PC-9 (cell line): Measurements from ENCODE around the gene TSPAN31. TPM values are rescaled to one million over a fixed set of nuclear protein-coding genes. Genes with fewer than 3 reads are reported as not detected.
"Not testable (repeated sequence)": the region's sequence is repeated elsewhere in the genome, so short reads cannot be mapped to it uniquely, and the experiment has no call there.

Experiments
- BruUV-seq: library from RNA; stranded (reverse); fragments of 400-500 nt; replicated peaks from 2 replicates; lab custom pipeline; 2021; lab: Mats Ljungman, UMichigan
- CTCF ChIA-PET: fragments of 300-600 bp; sonication (Branson Sonifier 250); formaldehyde crosslinking; loops from one replicate; lab custom pipeline; 2022; ENCODE audit warnings: antibody characterized with exemption; lab: Charles Lee
- POLR2A ChIA-PET: fragments of 300-600 bp; sonication (Branson Sonifier 250); formaldehyde crosslinking; loops from one replicate; lab custom pipeline; 2022; ENCODE audit warnings: antibody characterized with exemption; ENCODE audit not compliant: unreplicated experiment; lab: Charles Lee
- DNase-seq, 2 experiments: peaks; one replicate each; pipeline versions ENCODE4 v3.0.0 to v3.0.0-alpha.2; 2015 to 2022; ENCODE audit warnings: mixed read lengths in 1 of 2
- H2AFZ ChIP-seq: fragments of 200-600 bp; sonication (generic); 2 replicates; pipeline ENCODE4 v1.8.1; 2017; ENCODE audit warnings: antibody characterized with exemption
- H3F3A ChIP-seq: fragments of 200-600 bp; sonication (generic); 2 replicates; pipeline ENCODE4 v1.8.1; 2017; ENCODE audit warnings: antibody characterized with exemption, mild to moderate bottlenecking, low read depth; ENCODE audit not compliant: insufficient read depth
- H3K27ac ChIP-seq: fragments of 200-600 bp; sonication (generic); 2 replicates; pipeline ENCODE4 v1.6.1; 2016; ENCODE audit warnings: mixed run types
- H3K27me3 ChIP-seq: fragments of 200-600 bp; sonication (generic); 2 replicates; pipeline ENCODE4 v1.6.1; 2016; ENCODE audit warnings: low read depth, mixed run types; ENCODE audit not compliant: insufficient read depth
- H3K36me3 ChIP-seq: fragments of 200-600 bp; sonication (generic); 2 replicates; pipeline ENCODE4 v1.6.1; 2016; ENCODE audit warnings: low read depth, mixed run types
- H3K4me1 ChIP-seq: fragments of 200-600 bp; sonication (generic); replicated peaks from 2 replicates; pipeline ENCODE4 v1.6.1; 2016; ENCODE audit warnings: mixed run types; ENCODE audit not compliant: insufficient read depth
- H3K4me2 ChIP-seq: fragments of 200-600 bp; sonication (generic); 2 replicates; pipeline ENCODE4 v1.6.1; 2017; ENCODE audit warnings: mixed run types
- H3K4me3 ChIP-seq: fragments of 200-600 bp; sonication (generic); 2 replicates; pipeline ENCODE4 v1.6.1; 2016; ENCODE audit warnings: mixed run types
- H3K79me2 ChIP-seq: fragments of 200-600 bp; sonication (generic); 2 replicates; pipeline ENCODE4 v1.6.1; 2017; ENCODE audit warnings: low read depth, mixed run types
- H3K9me2 ChIP-seq: fragments of 200-600 bp; sonication (generic); 2 replicates; pipeline ENCODE4 v1.8.1; 2017; ENCODE audit warnings: mild to moderate bottlenecking; ENCODE audit not compliant: insufficient read depth
- H3K9me3 ChIP-seq: fragments of 200-600 bp; sonication (generic); 2 replicates; pipeline ENCODE4 v1.8.1; 2016; ENCODE audit warnings: low read depth; ENCODE audit not compliant: insufficient read depth
- H4K20me1 ChIP-seq: fragments of 200-600 bp; sonication (generic); 2 replicates; pipeline ENCODE4 v1.8.1; 2017; ENCODE audit not compliant: insufficient read depth
- CTCF ChIP-seq: fragments of 200-600 bp; sonication (generic); conservative IDR thresholded peaks from 2 replicates; pipeline ENCODE4 v1.6.1; 2017; ENCODE audit warnings: mixed run types, antibody characterized with exemption, mild to moderate bottlenecking, moderate library complexity
- EZH2 ChIP-seq: fragments of 200-600 bp; sonication (generic); IDR thresholded peaks from 2 replicates; pipeline ENCODE4 v1.8.0; 2017; ENCODE audit warnings: antibody characterized with exemption, low read depth
- intact Hi-C: fragments of 100-400 bp; cut with micrococcal nuclease; formaldehyde crosslinking; loops from one replicate; pipeline ENCODE4 v1.10.0; 2022; ENCODE audit not compliant: unreplicated experiment
- total RNA-seq: library from RNA; stranded (reverse); gene quantifications from 2 replicates; pipeline ENCODE4 v1.2.3, GENCODE V29; 2021

TSPAN31 gene
- total RNA-seq, 1 experiment from 2014 or later = 18.2 TPM

DNA sequence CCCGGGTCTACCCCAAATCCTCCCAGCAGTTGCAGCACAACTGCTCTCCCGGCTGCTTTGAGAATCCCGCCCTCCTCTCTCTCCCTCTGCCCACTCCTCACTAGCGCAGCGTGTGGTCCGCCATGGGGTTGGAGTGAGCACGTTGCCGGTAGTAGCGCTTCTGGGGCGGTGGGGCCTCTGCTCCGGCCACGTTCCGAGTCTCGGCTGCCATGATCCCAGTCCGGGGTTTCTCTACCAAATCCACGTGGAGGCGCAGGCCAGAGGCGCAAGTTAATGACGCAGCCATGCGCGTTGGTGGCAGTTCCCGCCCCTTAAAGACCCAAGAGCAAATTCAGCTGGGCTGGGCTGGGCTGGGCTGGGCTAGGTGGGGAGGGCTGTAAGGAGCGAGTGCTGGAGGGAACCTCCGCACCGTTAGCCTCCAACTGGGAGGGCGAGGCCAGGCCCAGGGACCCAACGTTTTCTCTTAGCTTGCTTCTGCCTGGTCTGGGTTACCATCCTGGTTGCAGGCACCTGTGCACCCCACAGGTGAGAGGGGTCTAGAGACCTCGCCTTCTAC lies 27.1 kb downstream of the TSPAN31 start, which contains the start of gene METTL1:
TSS of gene METTL1 (minus strand) at position 233 of the 556 bp plus-strand sequence. CDS start at position 211, 22 bp downstream.
- Histone ChIP-seq H2AFZ (peak within 1 kb of the TSS; percentile 94), H3F3A (peaks cover 7% of the 10 kb centered on the region; the same call in 1 of the 2 replicates), H3K4me3 (peak within 1 kb of the TSS; percentile 68), H3K79me2 (peaks cover 19% of the 10 kb centered on the region), H4K20me1 (no peaks in the 10 kb centered on the region; the same call in 1 of the 2 replicates), H3K9me2 (no peaks in the 10 kb centered on the region), H3K27me3 (no peaks in the 10 kb centered on the region), H3K36me3 (no peaks in the 10 kb centered on the region), H3K4me1 (peaks cover 8% of the 10 kb centered on the region; the same call in 1 of the 2 replicates), H3K27ac (peak within 1 kb of the TSS; percentile 75), H3K4me2 (peak within 1 kb of the TSS; percentile 84), H3K9me3 (no peaks in the 10 kb centered on the region)
- ChIA-PET CTCF (interaction anchor here (0.7 to 0.9 kb wide), 2 partner anchors 15 to 123 kb away, joined by 3 to 4 read pairs; no protein-coding TSS in a partner anchor), POLR2A (interaction anchor here (0.5 to 0.6 kb wide), 3 partner anchors 12 to 252 kb away, joined by 3 to 13 read pairs (median 4); no protein-coding TSS in a partner anchor)
- BruUV-seq = no TSS peak
- intact Hi-C loops = loop anchor here (2.0 kb wide), 1 partner anchor 17 kb away; the partner anchor contains the start of gene MARCHF9
- DNase-seq = peak; percentile 89 to 91
- TF ChIP-seq CTCF (no peak), EZH2 (no peak)

DNA sequence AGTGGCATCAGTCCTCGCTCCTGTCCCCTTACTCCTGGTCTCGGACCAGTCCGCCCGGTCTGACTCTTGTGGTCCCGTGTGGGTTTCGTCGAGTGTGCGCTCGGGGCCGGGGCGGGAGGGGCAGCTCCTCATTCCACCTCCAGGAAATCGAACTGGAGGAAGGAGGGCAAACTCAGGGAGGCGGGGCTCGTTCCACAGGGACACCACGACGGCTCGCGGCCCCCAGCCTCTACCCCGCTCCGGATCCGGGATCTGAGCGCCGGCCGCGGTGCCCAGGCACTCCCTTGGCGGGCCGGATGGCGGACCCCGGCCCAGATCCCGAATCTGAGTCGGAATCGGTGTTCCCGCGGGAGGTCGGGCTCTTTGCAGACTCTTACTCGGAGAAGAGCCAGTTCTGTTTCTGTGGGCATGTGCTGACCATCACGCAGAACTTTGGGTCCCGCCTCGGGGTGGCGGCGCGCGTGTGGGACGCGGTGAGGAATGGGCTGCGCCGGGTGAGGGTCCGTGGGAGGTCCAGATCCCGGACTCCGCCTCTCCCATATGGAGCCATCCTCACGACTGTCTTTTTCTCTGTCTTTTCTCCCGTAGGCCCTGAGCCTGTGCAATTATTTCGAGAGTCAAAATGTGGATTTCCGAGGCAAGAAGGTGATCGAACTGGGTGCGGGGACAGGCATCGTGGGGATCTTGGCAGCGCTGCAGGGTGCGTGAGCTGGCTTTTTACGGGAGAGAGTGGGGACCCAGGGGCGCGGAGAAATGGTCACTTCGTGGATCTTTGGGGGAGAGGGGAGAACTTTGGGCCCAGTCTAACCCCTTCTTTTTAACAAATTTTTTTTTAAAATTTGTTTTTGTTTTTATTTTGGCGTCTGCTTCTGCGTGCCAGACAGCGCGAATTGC lies 27.8 kb downstream of the TSPAN31 start, which contains the start of gene EEF1AKMT3:
TSS of gene EEF1AKMT3 (plus strand) at position 186 of the 894 bp plus-strand sequence. CDS start at position 297, 111 bp downstream.
- TF ChIP-seq EZH2 (no peak), CTCF (no peak)
- DNase-seq = no peak
- Histone ChIP-seq H3K27me3 (no peaks in the 10 kb centered on the region), H3K36me3 (no peaks in the 10 kb centered on the region), H3K9me3 (no peaks in the 10 kb centered on the region), H3K4me3 (peak within 1 kb of the TSS; percentile 68), H3K79me2 (peaks cover 19% of the 10 kb centered on the region), H2AFZ (peak within 1 kb of the TSS; percentile 94), H3F3A (peaks cover 3% of the 10 kb centered on the region; the same call in 1 of the 2 replicates), H3K9me2 (no peaks in the 10 kb centered on the region), H3K4me2 (peak within 1 kb of the TSS; percentile 84), H3K27ac (peak within 1 kb of the TSS; percentile 75), H4K20me1 (no peaks in the 10 kb centered on the region; the same call in 1 of the 2 replicates), H3K4me1 (peaks cover 8% of the 10 kb centered on the region; the same call in 1 of the 2 replicates)
- ChIA-PET POLR2A (interaction anchor here (0.5 to 0.6 kb wide), 4 partner anchors 11 to 253 kb away, joined by 3 to 13 read pairs (median 4); no protein-coding TSS in a partner anchor), CTCF (interaction anchor here (0.7 to 0.9 kb wide), 2 partner anchors 16 to 123 kb away, joined by 3 to 4 read pairs; no protein-coding TSS in a partner anchor)
- no TSS peak for BruUV-seq
- intact Hi-C loops = loop anchor here (2.0 kb wide), 1 partner anchor 18 kb away; the partner anchor contains the start of gene MARCHF9

- H4K20me1 ChIP-seq, DNase-seq, H3F3A ChIP-seq, H3K4me2 ChIP-seq, H3K36me3 ChIP-seq, H2AFZ ChIP-seq, H3K4me1 ChIP-seq, H3K4me3 ChIP-seq, intact Hi-C loops, H3K9me3 ChIP-seq, H3K27ac ChIP-seq, H3K9me2 ChIP-seq, BruUV-seq, H3K27me3 ChIP-seq: not testable (repeated sequence)
- peaks cover 19% of the 10 kb centered on the region for H3K79me2 ChIP-seq
- ChIA-PET CTCF (interaction anchor here (0.5 to 0.7 kb wide), 2 partner anchors 93 to 317 kb away, joined by 3 to 4 read pairs; no protein-coding TSS in a partner anchor), POLR2A (interaction anchor here (0.5 kb wide), 1 partner anchor 15 kb away, joined by 3 read pairs; no protein-coding TSS in a partner anchor)
Observed at GRCh38 chr12:57774634-57775033, 29.8 kb downstream of the TSPAN31 start.
